DMS153 (cell line): ENCODE data around the gene UBXN7.
"Not testable (repeated sequence)": the region's sequence is repeated elsewhere in the genome, so short reads cannot be mapped to it uniquely, and the experiment has no call there.

Experiments used
- DNase-seq: peaks from one replicate; lab custom pipeline; 2025; lab: John Stamatoyannopoulos, UW

UBXN7 gene

GRCh38 chr3:196316799-196317686 lies 115.2 kb downstream of the UBXN7 start:
- not testable (repeated sequence) for DNase-seq

DNA sequence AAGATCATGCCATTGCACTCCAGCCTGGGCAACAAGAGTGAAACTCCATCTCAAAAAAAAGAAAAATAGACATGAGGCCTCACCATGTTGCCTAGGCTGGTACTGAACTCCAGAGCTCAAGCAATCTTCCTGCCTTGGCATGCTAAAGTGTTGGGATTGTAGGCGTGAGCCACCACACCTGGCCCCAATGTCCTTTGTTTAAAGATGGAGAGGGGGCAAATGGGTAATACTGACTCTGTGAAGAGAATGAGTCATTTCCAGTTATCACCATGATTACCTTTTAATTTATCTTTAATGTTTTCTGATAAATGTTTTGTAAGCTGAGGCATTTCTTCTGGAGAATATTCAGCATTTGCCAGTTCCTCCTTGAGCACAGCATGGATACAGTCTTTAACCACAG lies 116.4 kb downstream of the UBXN7 start:
- no peak for DNase-seq

GRCh38 chr3:196314597-196314996 lies 117.6 kb downstream of the UBXN7 start:
- DNase-seq = no peak

GRCh38 chr3:196314086-196314485 lies 118.1 kb downstream of the UBXN7 start:
- not testable (repeated sequence) for DNase-seq

GRCh38 chr3:196302960-196303359 lies 129.3 kb downstream of the UBXN7 start:
- DNase-seq = not testable (repeated sequence)

- not testable (repeated sequence) for DNase-seq
Observed at GRCh38 chr3:196302551-196302950, 129.7 kb downstream of the UBXN7 start.

DNA sequence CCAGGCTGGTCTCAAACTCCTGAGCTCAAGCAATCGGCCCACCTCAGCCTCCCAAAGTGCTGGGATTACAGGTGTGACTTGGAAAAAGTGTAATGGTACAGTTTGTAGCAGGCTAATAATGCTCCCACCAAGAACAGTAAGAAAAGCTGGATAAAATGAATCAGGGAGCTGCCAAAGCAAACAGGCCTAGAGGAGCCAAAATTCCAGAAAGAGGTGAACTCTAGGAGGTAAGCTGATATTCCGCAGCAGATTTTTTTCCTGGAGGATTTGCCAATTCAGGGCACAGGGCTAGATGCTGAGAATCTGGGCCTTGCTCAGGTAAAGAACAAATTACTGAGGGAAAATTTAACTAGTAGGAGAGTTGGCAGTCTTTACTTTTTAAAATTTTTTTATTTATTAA lies 133.7 kb downstream of the UBXN7 start:
- DNase-seq = no peak
